Muscle layer of duodenum (tissue), 2 donors: ENCODE data around the gene GOLGA6L10.
"Not testable (repeated sequence)": the region's sequence is repeated elsewhere in the genome, so short reads cannot be mapped to it uniquely, and the experiment has no call there.

Source experiments
- H3K27ac ChIP-seq: one replicate; pipeline ENCODE4 v1.7.0; 2013; ENCODE audit warnings: mild to moderate bottlenecking, low read length
- H3K27me3 ChIP-seq: one replicate; pipeline ENCODE4 v1.7.0; 2013; ENCODE audit warnings: low read depth, mild to moderate bottlenecking, control low read depth, low read length
- H3K36me3 ChIP-seq, 2 donors: one replicate each; pipeline ENCODE4 v1.7.0; 2013; ENCODE audit warnings: low read length in 2 of 2, control low read depth in 1 of 2, mild to moderate bottlenecking in 1 of 2; ENCODE audit not compliant: insufficient read depth in 2 of 2, control insufficient read depth in 1 of 2
- H3K4me1 ChIP-seq, 2 donors: one replicate each; pipeline ENCODE4 v1.7.0; 2013; ENCODE audit warnings: low read length in 2 of 2, mild to moderate bottlenecking in 2 of 2, control low read depth in 1 of 2, moderate library complexity in 1 of 2; ENCODE audit not compliant: insufficient read depth in 2 of 2, control insufficient read depth in 1 of 2
- H3K4me3 ChIP-seq, 2 donors: one replicate each; pipeline ENCODE4 v1.7.0; 2013; ENCODE audit warnings: low read length in 2 of 2, low read depth in 1 of 2, mild to moderate bottlenecking in 1 of 2
- H3K9me3 ChIP-seq, 2 donors: one replicate each; pipeline ENCODE4 v1.7.0; 2013; ENCODE audit warnings: low read length in 2 of 2, control low read depth in 1 of 2, mild to moderate bottlenecking in 1 of 2; ENCODE audit not compliant: control insufficient read depth in 1 of 2
- donor health status: healthy.

The GOLGA6L10 gene

GRCh38 chr15:82338573-82338972 lies 10.7 kb downstream of the GOLGA6L10 start:
- H3K27me3 ChIP-seq, H3K9me3 ChIP-seq, H3K4me3 ChIP-seq, H3K27ac ChIP-seq, H3K36me3 ChIP-seq, H3K4me1 ChIP-seq: not testable (repeated sequence)

- H3K9me3 ChIP-seq, H3K4me1 ChIP-seq, H3K27ac ChIP-seq, H3K4me3 ChIP-seq, H3K36me3 ChIP-seq, H3K27me3 ChIP-seq: not testable (repeated sequence)
Measured at GRCh38 chr15:82338053-82338452, 11.2 kb downstream of the GOLGA6L10 start.

GRCh38 chr15:82337051-82337450 lies 12.2 kb downstream of the GOLGA6L10 start:
- H3K4me1 ChIP-seq, H3K36me3 ChIP-seq, H3K4me3 ChIP-seq, H3K27ac ChIP-seq, H3K27me3 ChIP-seq, H3K9me3 ChIP-seq: not testable (repeated sequence)

- H3K27me3 ChIP-seq, H3K9me3 ChIP-seq, H3K4me3 ChIP-seq, H3K27ac ChIP-seq, H3K36me3 ChIP-seq, H3K4me1 ChIP-seq: not testable (repeated sequence)
Measured at GRCh38 chr15:82336180-82336647, 13.1 kb downstream of the GOLGA6L10 start.

DNA sequence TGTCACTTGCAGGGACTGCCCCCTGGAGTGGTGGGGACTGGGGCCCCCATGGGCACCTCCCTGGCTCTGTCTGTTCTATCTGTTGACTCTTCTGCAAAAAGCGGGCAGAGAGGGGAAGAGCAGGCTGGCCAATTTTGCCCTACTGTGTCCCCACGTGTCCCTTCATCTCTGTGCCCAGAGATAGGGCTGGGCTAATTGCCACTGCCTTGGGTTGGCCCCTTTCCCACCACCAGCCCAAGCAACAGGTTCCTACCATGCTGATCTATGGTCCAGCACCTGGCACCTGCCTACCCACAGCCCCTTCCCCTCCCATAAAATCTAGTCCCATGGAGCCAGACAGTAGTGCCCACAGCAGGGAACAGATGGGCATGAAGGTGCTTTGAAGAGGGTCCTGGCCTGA lies 14.3 kb downstream of the GOLGA6L10 start:
- H3K27me3 ChIP-seq, H3K4me3 ChIP-seq, H3K27ac ChIP-seq, H3K36me3 ChIP-seq, H3K4me1 ChIP-seq, H3K9me3 ChIP-seq: not testable (repeated sequence)

DNA sequence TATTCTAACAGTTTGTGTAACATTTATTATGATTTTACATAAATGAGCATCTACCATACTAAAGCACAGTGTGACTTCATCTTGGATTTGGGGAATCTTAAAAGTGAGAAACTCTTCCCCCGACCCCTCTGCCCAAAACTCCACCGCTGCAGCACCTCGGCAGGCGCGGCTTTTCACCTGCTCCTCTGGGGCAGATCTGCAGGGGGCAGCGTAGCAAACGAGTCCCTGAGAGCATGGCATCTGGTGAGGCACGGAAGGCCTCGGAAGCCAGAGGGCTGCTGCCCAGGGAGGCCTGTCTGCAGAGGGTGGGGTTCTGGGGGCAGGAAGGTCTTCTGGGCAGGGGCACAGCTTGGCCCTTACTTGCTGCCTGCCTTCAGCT lies 14.7 kb downstream of the GOLGA6L10 start:
- not testable (repeated sequence) for H3K4me1 ChIP-seq, H3K9me3 ChIP-seq, H3K27me3 ChIP-seq, H3K36me3 ChIP-seq, H3K27ac ChIP-seq, H3K4me3 ChIP-seq

GRCh38 chr15:82333603-82334553 lies 15.4 kb downstream of the GOLGA6L10 start:
- not testable (repeated sequence) for H3K4me1 ChIP-seq, H3K36me3 ChIP-seq, H3K27ac ChIP-seq, H3K27me3 ChIP-seq, H3K9me3 ChIP-seq, H3K4me3 ChIP-seq

DNA sequence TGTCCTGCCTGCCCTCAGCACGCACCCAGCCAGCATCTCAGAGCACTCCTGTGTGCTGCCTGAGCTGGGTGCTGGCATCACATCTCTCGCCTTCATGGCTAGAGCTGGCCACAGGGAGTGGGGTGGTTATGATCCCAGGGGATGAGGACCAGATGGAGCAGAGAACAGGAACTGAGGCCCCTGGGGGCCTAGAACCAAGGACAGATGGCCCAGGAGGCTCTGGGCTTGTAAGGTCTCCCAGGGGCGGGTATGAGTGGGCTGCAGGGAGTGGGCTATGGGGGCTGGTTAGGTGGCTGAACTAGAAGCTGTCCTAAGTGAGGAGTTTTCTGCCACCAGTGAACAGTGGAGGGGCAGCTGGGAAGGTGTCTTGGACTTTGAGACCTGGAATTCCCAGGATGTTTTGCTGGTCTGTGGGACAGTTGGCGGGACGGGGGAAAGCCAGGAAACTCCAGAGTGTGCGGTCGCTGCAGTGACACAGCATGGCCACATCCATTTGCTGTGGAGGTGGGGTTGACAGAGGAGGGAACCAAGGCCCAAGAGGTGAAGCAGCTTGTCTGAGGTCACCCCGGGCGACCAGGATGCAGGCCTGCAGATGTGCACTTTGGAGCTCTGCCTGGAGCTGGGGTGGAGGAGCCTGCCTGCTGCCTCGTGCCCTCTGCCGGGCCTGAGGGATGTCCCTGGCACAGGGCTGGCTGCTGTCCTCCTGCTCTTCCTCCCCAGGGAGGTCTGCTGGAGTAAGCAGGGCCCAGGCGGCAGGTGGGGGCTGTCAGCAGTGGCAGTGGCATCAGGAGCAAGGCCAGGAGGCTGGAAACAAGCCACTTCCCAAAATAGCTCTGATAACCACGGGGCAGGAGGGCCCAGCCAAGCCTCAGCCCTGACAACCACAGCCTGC lies 16.3 kb downstream of the GOLGA6L10 start:
- H3K4me1 ChIP-seq, H3K36me3 ChIP-seq, H3K9me3 ChIP-seq, H3K27ac ChIP-seq, H3K27me3 ChIP-seq, H3K4me3 ChIP-seq: not testable (repeated sequence)

GRCh38 chr15:82331576-82332304 lies 17.5 kb downstream of the GOLGA6L10 start:
- H3K4me3 ChIP-seq, H3K4me1 ChIP-seq, H3K27ac ChIP-seq, H3K36me3 ChIP-seq, H3K9me3 ChIP-seq, H3K27me3 ChIP-seq: not testable (repeated sequence)

GRCh38 chr15:82330921-82331320 lies 18.4 kb downstream of the GOLGA6L10 start:
- H3K4me1 ChIP-seq, H3K4me3 ChIP-seq, H3K27me3 ChIP-seq, H3K27ac ChIP-seq, H3K9me3 ChIP-seq, H3K36me3 ChIP-seq: not testable (repeated sequence)

DNA sequence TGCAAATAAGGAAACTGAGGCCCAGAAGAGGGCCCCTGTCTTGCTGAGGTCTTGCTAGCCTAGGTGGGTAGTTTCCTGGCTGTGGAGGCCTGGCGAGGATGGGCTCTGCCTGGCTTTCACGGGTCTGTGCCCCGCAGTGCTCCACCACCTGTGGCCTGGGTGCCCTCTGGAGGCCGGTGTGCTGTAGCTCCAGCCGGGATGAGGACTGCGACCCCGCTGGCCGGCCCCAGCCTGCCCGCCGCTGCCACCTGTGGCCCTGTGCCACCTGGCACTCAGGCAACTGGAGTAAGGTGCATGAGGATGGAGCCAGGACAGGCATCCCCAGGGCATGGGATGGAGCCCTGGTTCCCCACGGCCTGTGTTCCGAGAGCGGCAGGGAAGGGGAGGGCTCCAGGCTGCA lies 20.2 kb downstream of the GOLGA6L10 start:
- not testable (repeated sequence) for H3K4me3 ChIP-seq, H3K36me3 ChIP-seq, H3K27ac ChIP-seq, H3K9me3 ChIP-seq, H3K27me3 ChIP-seq, H3K4me1 ChIP-seq
